GM12892 (cell line): Measurements from ENCODE around the gene DLG2.

Experiments used
- POLR2A ChIP-seq: IDR thresholded peaks from 2 replicates; pipeline ENCODE4 v1.6.1; 2011; ENCODE audit warnings: low read depth, low read length, control low read depth
- POLR2AphosphoS5 ChIP-seq: IDR thresholded peaks from 2 replicates; pipeline ENCODE4 v1.6.1; 2011; ENCODE audit warnings: low read depth, low read length, control low read depth
- TAF1 ChIP-seq: IDR thresholded peaks from 2 replicates; pipeline ENCODE4 v1.6.1; 2011; ENCODE audit warnings: low read depth, mild to moderate bottlenecking, control low read depth, low read length, borderline replicate concordance

DNA sequence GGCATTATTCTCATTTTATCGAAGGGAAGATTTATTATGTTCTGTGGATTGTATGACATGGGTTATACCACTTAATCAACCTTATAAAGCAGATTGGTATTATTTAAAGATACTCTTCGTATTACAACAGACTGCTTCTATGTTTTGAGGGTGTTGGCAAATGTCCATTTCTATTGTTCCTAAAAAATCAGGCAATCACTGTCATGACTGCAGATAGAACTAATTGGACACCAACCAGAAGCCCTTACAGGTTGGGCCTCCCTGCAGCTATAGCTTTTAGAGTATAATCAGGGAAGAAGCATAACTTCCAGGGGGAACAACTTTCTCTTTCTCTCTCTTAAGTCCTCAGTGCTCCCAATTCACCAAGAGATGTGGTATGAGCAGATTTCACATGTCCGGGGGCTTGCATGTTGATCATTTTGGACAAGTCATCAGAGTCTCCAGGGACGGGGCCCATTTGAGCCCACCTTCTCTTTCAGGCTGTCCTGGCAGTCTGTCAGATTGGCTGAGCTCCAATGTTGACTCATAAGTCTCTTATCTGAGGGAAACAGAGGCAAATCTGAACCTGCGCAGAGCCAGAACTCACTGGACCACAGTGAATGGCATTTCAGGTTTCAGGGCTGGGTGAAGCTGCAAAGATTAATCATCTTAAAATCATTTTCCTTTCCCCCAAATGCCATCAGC, 2077.0 kb downstream of the DLG2 start:
- TF ChIP-seq POLR2A (no peak), POLR2AphosphoS5 (no peak), TAF1 (no peak)
